Liver (tissue), 3 donors: ENCODE measurements around the gene OTOR.

Source experiments
- CTCF ChIP-seq: fragments of 150-350 bp; IDR thresholded peaks from 2 replicates; pipeline ENCODE4 v1.5.1; 2017; ENCODE audit warnings: improper control_type of control experiment, low read depth, low read length; ENCODE audit not compliant: missing input control
- HNF4A ChIP-seq, 2 donors: conservative IDR thresholded peaks; 2 replicates each; pipeline ENCODE4 v1.6.1; 2016; ENCODE audit warnings: antibody characterized with exemption in 2 of 2, mild to moderate bottlenecking in 2 of 2
- REST ChIP-seq: IDR thresholded peaks from 2 replicates; pipeline ENCODE4 v1.6.1; 2016; ENCODE audit warnings: antibody characterized with exemption, mild to moderate bottlenecking
- SP1 ChIP-seq: IDR thresholded peaks from 2 replicates; pipeline ENCODE4 v1.6.1; 2018; ENCODE audit warnings: antibody characterized with exemption, mild to moderate bottlenecking
- TAF1 ChIP-seq: conservative IDR thresholded peaks from 2 replicates; pipeline ENCODE4 v1.6.1; 2016; ENCODE audit warnings: antibody characterized with exemption, mild to moderate bottlenecking
- YY1 ChIP-seq: IDR thresholded peaks from 2 replicates; pipeline ENCODE4 v1.6.1; 2016; ENCODE audit warnings: antibody characterized with exemption, mild to moderate bottlenecking
- donor health status: healthy.
- donor health status: healthy.

- TF ChIP-seq CTCF (no peak), TAF1 (no peak), SP1 (no peak), HNF4A (conservative IDR thresholded peaks at IDR 0.05) (no peak), YY1 (no peak), REST (no peak)
Measured at GRCh38 chr20:16781496-16781895, 33.3 kb downstream of the OTOR start.
